A673 (cell line): ENCODE results near the gene ANK3. TPM values are rescaled to one million over a fixed set of nuclear protein-coding genes. Genes with fewer than 3 reads are reported as not detected.

Source experiments
- BruUV-seq: library from RNA; stranded (reverse); fragments of 400-500 nt; replicated peaks from 2 replicates; lab custom pipeline; 2021; lab: Mats Ljungman, UMichigan
- CTCF ChIA-PET: fragments of 300-600 bp; sonication (Branson Sonifier 250); formaldehyde crosslinking; loops from one replicate; lab custom pipeline; 2022; ENCODE audit warnings: antibody characterized with exemption; lab: Charles Lee
- POLR2A ChIA-PET: fragments of 300-600 bp; sonication (Branson Sonifier 250); formaldehyde crosslinking; loops from one replicate; lab custom pipeline; 2022; ENCODE audit warnings: antibody characterized with exemption; ENCODE audit not compliant: low non-redundant PET; lab: Charles Lee
- DNase-seq: peaks from one replicate; pipeline ENCODE4 v3.0.0-alpha.2; 2015; ENCODE audit warnings: low spot score
- H3K27ac ChIP-seq: fragments of 200-600 bp; sonication (generic); 2 replicates; pipeline ENCODE4 v1.5.1; 2016; ENCODE audit warnings: mixed run types, low read depth, mild to moderate bottlenecking, mixed read lengths, antibody characterized with exemption, low read length; ENCODE audit not compliant: poor library complexity, severe bottlenecking
- H3K27me3 ChIP-seq: fragments of 200-600 bp; sonication (generic); replicated peaks from 2 replicates; pipeline ENCODE4 v1.6.1; 2017; ENCODE audit warnings: mixed run types, low read depth, mild to moderate bottlenecking, mixed read lengths, antibody characterized with exemption, low read length; ENCODE audit not compliant: insufficient read depth, poor library complexity
- H3K36me3 ChIP-seq: fragments of 200-600 bp; sonication (generic); 2 replicates; pipeline ENCODE4 v1.6.1; 2016; ENCODE audit warnings: mixed run types, mild to moderate bottlenecking, mixed read lengths, antibody characterized with exemption, low read length; ENCODE audit not compliant: insufficient read depth, poor library complexity, severe bottlenecking
- H3K4me1 ChIP-seq: fragments of 200-600 bp; sonication (generic); 2 replicates; pipeline ENCODE4 v1.6.1; 2017; ENCODE audit warnings: mixed run types, mild to moderate bottlenecking, mixed read lengths, antibody characterized with exemption, low read length; ENCODE audit not compliant: insufficient read depth, poor library complexity, severe bottlenecking
- H3K4me3 ChIP-seq: fragments of 200-600 bp; sonication (generic); 2 replicates; pipeline ENCODE4 v1.5.1; 2016; ENCODE audit warnings: low read depth, mixed run types, mild to moderate bottlenecking, mixed read lengths, low read length; ENCODE audit not compliant: poor library complexity, severe bottlenecking
- H3K9me3 ChIP-seq: fragments of 200-600 bp; sonication (generic); 2 replicates; pipeline ENCODE4 v1.6.1; 2016; ENCODE audit warnings: mixed run types, low read depth, mild to moderate bottlenecking, mixed read lengths, antibody characterized with exemption, low read length; ENCODE audit not compliant: poor library complexity, severe bottlenecking
- EZH2 ChIP-seq: fragments of 200-600 bp; sonication (generic); IDR thresholded peaks from 2 replicates; pipeline ENCODE4 v1.6.1; 2017; ENCODE audit warnings: borderline replicate concordance, low read depth, mild to moderate bottlenecking, mixed read lengths, antibody characterized with exemption, low read length; ENCODE audit not compliant: poor library complexity, severe bottlenecking
- intact Hi-C: fragments of 100-400 bp; cut with micrococcal nuclease; formaldehyde crosslinking; loops from one replicate; pipeline ENCODE4 v1.10.0; 2022; ENCODE audit not compliant: unreplicated experiment
- total RNA-seq: library from RNA; stranded (reverse); gene quantifications from 2 replicates; pipeline ENCODE4 v1.2.3, GENCODE V29; 2021
- TF ChIP-seq, protein P1 (sequence below): fragments of 300-800, 200-600 bp; sonication (generic); conservative IDR thresholded peaks from 2 replicates; pipeline ENCODE4 v1.5.1; 2017; ENCODE audit warnings: low read depth, mild to moderate bottlenecking, antibody characterized with exemption, low read length, moderate library complexity, mixed read lengths

Gene ANK3
- total RNA-seq, 1 experiment from 2014 or later, result 13.5 TPM

DNA sequence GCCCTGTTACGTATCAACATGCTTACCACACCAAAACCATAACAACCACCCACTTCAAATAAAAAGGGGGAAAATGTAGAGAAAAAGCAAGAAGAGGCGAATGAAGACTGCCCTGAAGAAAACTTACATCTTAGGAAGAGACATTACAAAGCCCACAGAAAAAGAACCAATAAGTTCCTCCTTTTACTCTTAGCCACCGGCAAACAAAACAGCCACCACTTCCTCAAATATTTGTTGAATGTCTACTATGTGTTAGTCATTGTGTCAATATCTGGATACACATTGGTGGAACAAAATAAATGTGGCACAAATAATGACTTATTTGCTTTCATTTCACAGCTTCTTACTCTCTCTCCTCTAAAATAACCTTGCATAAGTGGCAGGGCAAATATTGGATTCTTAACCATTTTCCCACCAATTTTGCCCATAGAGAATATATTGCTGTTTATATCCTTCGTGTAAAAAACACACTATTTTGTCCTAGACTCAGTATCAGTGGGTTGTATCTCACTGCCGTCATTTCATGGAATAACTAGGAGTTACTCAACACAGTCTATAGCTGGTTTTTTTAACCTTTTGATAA is 106.8 kb downstream of the ANK3 start:
- no peak overlapping the region for H3K27ac ChIP-seq

GRCh38 chr10:60281792-60282353 is 107.8 kb downstream of the ANK3 start:
- no peak overlapping the region for H3K27ac ChIP-seq
- H3K36me3 ChIP-seq, result no peaks in the 10 kb centered on the region
- POLR2A ChIA-PET, result no interaction called here
- CTCF ChIA-PET, result no interaction called here
- BruUV-seq, result no TSS peak
- peaks cover 12% of the 10 kb centered on the region for H3K4me1 ChIP-seq
- TF ChIP-seq, protein P1, sequence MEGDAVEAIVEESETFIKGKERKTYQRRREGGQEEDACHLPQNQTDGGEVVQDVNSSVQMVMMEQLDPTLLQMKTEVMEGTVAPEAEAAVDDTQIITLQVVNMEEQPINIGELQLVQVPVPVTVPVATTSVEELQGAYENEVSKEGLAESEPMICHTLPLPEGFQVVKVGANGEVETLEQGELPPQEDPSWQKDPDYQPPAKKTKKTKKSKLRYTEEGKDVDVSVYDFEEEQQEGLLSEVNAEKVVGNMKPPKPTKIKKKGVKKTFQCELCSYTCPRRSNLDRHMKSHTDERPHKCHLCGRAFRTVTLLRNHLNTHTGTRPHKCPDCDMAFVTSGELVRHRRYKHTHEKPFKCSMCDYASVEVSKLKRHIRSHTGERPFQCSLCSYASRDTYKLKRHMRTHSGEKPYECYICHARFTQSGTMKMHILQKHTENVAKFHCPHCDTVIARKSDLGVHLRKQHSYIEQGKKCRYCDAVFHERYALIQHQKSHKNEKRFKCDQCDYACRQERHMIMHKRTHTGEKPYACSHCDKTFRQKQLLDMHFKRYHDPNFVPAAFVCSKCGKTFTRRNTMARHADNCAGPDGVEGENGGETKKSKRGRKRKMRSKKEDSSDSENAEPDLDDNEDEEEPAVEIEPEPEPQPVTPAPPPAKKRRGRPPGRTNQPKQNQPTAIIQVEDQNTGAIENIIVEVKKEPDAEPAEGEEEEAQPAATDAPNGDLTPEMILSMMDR, result no peak
- H3K9me3 ChIP-seq, result no peaks in the 10 kb centered on the region
- no peak overlapping the region for H3K4me3 ChIP-seq
- H3K27me3 ChIP-seq, result no peaks in the 10 kb centered on the region
- intact Hi-C loops, result loop anchor here (2.0 kb wide), 1 partner anchor 15 kb away; no protein-coding TSS in a partner anchor
- DNase-seq, result no peak

More for the DNA sequence above, 106.8 kb downstream of the ANK3 start:
- ChIA-PET POLR2A (no interaction called here), CTCF (no interaction called here)
- Histone ChIP-seq H3K9me3 (no peaks in the 10 kb centered on the region), H3K36me3 (no peaks in the 10 kb centered on the region), H3K4me1 (peaks cover 12% of the 10 kb centered on the region), H3K4me3 (no peak overlapping the region), H3K27me3 (no peaks in the 10 kb centered on the region)
- no TSS peak for BruUV-seq
- intact Hi-C loops, result loop anchor here (2.0 kb wide), 1 partner anchor 14 kb away; no protein-coding TSS in a partner anchor
- TF ChIP-seq, protein P1, result no peak
- no peak for TF ChIP-seq EZH2
- DNase-seq, result no peak

DNA sequence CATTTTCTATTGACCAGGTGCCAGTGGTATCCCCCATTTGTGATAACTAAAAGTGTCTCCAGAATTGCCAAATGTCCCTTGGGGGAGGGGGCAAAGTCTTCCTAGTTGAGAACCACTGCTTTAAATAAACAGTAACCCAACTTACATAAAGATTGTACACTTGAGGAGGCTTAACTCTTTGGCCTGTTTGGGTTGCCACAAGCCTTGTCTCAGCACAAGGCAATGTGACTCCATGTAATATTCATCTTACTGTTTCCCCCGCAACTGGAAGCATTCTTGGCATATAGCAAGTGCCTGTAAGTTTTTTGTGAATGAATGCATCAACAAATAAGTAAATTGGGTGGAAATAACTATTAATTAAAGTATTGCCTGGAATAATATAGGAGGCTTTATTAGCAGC is 108.3 kb downstream of the ANK3 start:
- no peaks in the 10 kb centered on the region for H3K9me3 ChIP-seq
- TF ChIP-seq, protein P1, result no peak
- no peak for TF ChIP-seq EZH2
- no TSS peak for BruUV-seq
- H3K27ac ChIP-seq, result no peak overlapping the region
- CTCF ChIA-PET, result no interaction called here
- POLR2A ChIA-PET, result no interaction called here
- peaks cover 12% of the 10 kb centered on the region for H3K4me1 ChIP-seq
- H3K36me3 ChIP-seq, result no peaks in the 10 kb centered on the region
- no peak for DNase-seq
- H3K4me3 ChIP-seq, result no peak overlapping the region
- no peaks in the 10 kb centered on the region for H3K27me3 ChIP-seq
- intact Hi-C loops, result no loop called here
